ENCODE measurements around the gene ADAM12.

ADAM12 gene

DNA sequence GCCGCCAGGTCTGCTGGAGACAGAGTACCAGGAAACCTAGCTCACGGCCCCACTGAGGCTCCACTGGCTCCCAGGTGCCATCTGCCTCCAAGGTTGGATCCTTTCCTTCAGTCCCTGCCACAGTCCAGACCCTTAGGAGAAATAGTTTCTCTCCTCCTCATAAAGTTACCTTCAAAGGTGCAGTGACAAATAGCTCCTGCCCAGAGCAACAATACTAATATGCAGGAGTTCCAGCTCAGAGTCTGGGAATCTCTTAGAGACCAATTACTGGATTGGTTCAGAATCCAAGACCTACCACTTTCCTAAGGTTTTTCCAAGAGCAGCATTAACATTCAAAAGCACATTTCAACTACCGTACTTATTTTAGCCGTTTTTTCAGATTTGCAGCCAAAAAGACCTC lies 41.0 kb upstream of the ADAM12 start:
- no peak for TF ChIP-seq SUZ12 (IDR thresholded peaks at IDR 0.05; ENCODE audit: extremely low read depth, insufficient read depth, insufficient read length)
- TF ChIP-seq ZNF274 (IDR thresholded peaks at IDR 0.05; ENCODE audit: low read depth, low read length): no peak
- TF ChIP-seq YY1 (IDR thresholded peaks at IDR 0.05; ENCODE audit: insufficient read depth, insufficient read length): no peak
- no peak for DNase-seq (ENCODE audit: low read depth, low spot score)
- Histone ChIP-seq H3K9me3 (ENCODE audit: insufficient read depth, low read length) (peaks cover 6% of the 10 kb centered on the region; the same call in 1 of the 2 replicates), H3K36me3 (ENCODE audit: insufficient read depth, insufficient read length, low read length) (no peaks in the 10 kb centered on the region), H3K4me3 (ENCODE audit: insufficient read length, low read depth) (no peak overlapping the region), H3K4me1 (ENCODE audit: insufficient read depth, insufficient read length) (no peaks in the 10 kb centered on the region), H3K27me3 (ENCODE audit: insufficient read depth, insufficient read length) (no peaks in the 10 kb centered on the region), H3K9ac (ENCODE audit: insufficient read length, low read depth) (no peak overlapping the region)

DNA sequence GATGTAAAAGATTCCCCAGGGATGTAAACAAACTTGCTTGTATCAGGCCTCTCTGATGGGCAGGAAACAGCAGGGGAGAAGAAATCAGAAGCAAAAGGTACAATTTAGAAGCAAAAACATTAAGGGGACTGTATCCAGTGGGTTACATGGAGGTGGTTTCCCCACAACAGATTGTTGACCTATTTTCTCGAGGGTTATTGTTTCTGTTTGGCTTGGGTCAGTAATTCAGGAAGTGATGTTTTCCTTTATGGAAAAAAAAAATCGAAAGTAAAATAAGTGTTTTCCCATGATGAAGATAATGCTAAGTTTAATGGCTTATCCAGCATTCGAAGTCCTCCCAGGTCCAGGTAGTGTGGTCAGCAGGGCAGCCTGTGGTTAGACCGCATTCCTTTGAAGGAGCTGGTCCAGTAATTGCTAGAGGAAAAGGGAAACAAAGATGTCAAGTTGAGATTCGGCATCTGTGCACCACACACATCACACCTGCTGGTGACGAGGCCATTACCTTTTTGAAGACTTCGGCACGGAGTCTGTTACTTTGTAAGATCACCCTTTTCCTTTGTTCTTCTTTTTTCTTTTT lies 37.3 kb upstream of the ADAM12 start:
- Histone ChIP-seq H3K9ac (ENCODE audit: insufficient read length, low read depth) (no peak overlapping the region), H3K36me3 (ENCODE audit: insufficient read depth, insufficient read length, low read length) (no peaks in the 10 kb centered on the region), H3K27me3 (ENCODE audit: insufficient read depth, insufficient read length) (no peaks in the 10 kb centered on the region), H3K4me1 (ENCODE audit: insufficient read depth, insufficient read length) (no peaks in the 10 kb centered on the region), H3K9me3 (ENCODE audit: insufficient read depth, low read length) (peaks cover 20% of the 10 kb centered on the region), H3K4me3 (ENCODE audit: insufficient read length, low read depth) (no peak overlapping the region)
- TF ChIP-seq ZNF274 (IDR thresholded peaks at IDR 0.05; ENCODE audit: low read depth, low read length) (no peak), YY1 (IDR thresholded peaks at IDR 0.05; ENCODE audit: insufficient read depth, insufficient read length) (no peak), SUZ12 (IDR thresholded peaks at IDR 0.05; ENCODE audit: extremely low read depth, insufficient read depth, insufficient read length) (no peak)
- no peak for DNase-seq (ENCODE audit: low read depth, low spot score)

DNA sequence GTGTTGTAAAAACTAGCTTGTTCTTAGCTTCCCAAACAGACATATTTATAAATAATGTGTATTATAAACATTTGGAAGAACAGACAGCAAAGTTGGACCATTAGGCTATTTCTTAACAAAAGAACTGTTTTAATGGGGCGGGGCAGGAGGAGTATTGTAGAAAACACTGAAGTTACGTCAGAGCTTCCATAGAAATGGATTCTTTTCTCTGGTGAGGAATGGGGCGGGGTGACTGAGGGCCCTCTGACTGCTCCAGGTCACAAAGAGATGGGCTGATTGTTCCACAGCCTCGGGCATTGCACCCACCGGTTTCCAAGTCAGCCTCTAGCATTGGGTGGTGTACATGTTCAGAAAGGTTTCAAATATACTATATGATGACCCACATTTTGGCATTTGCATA lies 36.8 kb upstream of the ADAM12 start:
- H3K36me3 ChIP-seq (ENCODE audit: insufficient read depth, insufficient read length, low read length): no peaks in the 10 kb centered on the region
- H3K9me3 ChIP-seq (ENCODE audit: insufficient read depth, low read length): peaks cover 20% of the 10 kb centered on the region
- H3K27me3 ChIP-seq (ENCODE audit: insufficient read depth, insufficient read length): no peaks in the 10 kb centered on the region
- H3K9ac ChIP-seq (ENCODE audit: insufficient read length, low read depth): no peak overlapping the region
- no peak for DNase-seq (ENCODE audit: low read depth, low spot score)
- no peak overlapping the region for H3K4me3 ChIP-seq (ENCODE audit: insufficient read length, low read depth)
- no peaks in the 10 kb centered on the region for H3K4me1 ChIP-seq (ENCODE audit: insufficient read depth, insufficient read length)
- TF ChIP-seq YY1 (IDR thresholded peaks at IDR 0.05; ENCODE audit: insufficient read depth, insufficient read length) (no peak), ZNF274 (IDR thresholded peaks at IDR 0.05; ENCODE audit: low read depth, low read length) (no peak), SUZ12 (IDR thresholded peaks at IDR 0.05; ENCODE audit: extremely low read depth, insufficient read depth, insufficient read length) (no peak)

DNA sequence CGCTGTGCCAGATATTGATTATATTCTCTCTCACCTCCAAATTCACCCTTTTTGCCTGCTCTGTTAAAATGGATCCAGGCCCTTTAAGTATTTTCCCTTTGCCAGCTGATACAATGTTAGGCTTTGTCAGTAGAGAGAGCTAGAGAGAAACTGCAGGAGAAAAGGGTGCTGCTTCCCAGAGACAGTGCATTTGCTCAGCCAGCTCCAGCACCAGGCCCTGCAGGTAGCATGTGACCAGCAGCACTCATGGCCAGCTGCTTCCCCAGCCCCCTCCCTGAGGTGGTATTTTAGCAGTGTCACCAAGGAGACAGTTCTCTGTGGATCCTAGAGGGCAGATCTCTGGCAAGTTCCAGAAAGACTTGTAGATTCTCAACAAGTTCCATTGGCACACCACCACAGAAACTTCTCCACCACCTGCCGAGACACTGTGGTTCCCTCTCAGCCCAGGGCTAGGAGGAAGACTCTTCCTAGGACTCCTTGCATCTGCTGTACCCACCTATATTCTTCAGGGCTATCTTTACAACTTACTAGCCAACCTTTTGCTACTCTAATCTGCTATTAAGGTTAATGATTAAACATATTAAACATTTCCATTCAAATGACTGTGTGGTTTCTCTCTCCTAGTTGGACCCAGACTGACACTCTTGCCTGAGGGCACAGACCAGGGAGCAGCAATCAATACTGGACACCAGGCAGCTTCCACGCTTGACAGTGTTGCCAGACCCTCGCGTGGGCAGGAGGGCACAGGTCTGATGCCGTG lies 35.6 kb upstream of the ADAM12 start:
- TF ChIP-seq YY1 (IDR thresholded peaks at IDR 0.05; ENCODE audit: insufficient read depth, insufficient read length) (no peak), ZNF274 (IDR thresholded peaks at IDR 0.05; ENCODE audit: low read depth, low read length) (no peak), SUZ12 (IDR thresholded peaks at IDR 0.05; ENCODE audit: extremely low read depth, insufficient read depth, insufficient read length) (no peak)
- no peaks in the 10 kb centered on the region for H3K27me3 ChIP-seq (ENCODE audit: insufficient read depth, insufficient read length)
- DNase-seq (ENCODE audit: low read depth, low spot score): no peak
- H3K9ac ChIP-seq (ENCODE audit: insufficient read length, low read depth): no peak overlapping the region
- H3K9me3 ChIP-seq (ENCODE audit: insufficient read depth, low read length): peaks cover 20% of the 10 kb centered on the region
- H3K4me3 ChIP-seq (ENCODE audit: insufficient read length, low read depth): no peak overlapping the region
- H3K36me3 ChIP-seq (ENCODE audit: insufficient read depth, insufficient read length, low read length): no peaks in the 10 kb centered on the region
- H3K4me1 ChIP-seq (ENCODE audit: insufficient read depth, insufficient read length): no peaks in the 10 kb centered on the region

DNA sequence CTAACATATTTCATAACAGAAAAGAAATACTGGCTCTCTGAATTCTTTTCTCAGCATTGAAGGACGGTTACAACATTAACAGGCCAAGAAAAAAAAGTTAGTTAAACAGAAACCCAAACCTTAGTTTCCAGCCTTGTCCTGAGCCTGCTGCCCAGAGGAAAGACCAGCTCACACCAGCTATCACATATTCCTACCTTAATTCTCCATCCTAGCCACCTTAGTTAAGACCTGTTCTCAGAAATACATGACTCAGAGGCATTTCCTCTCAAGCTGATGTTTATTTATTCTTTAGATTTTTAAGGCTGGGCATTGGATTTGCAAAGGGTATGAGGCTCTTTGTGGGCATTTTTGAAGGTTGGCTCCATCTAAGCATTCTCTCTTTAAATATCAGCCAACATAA lies 34.3 kb upstream of the ADAM12 start:
- DNase-seq (ENCODE audit: low read depth, low spot score): no peak
- no peaks in the 10 kb centered on the region for H3K4me1 ChIP-seq (ENCODE audit: insufficient read depth, insufficient read length)
- H3K36me3 ChIP-seq (ENCODE audit: insufficient read depth, insufficient read length, low read length): no peaks in the 10 kb centered on the region
- no peak overlapping the region for H3K9ac ChIP-seq (ENCODE audit: insufficient read length, low read depth)
- no peak for TF ChIP-seq SUZ12 (IDR thresholded peaks at IDR 0.05; ENCODE audit: extremely low read depth, insufficient read depth, insufficient read length)
- peaks cover 20% of the 10 kb centered on the region for H3K9me3 ChIP-seq (ENCODE audit: insufficient read depth, low read length)
- H3K4me3 ChIP-seq (ENCODE audit: insufficient read length, low read depth): no peak overlapping the region
- no peaks in the 10 kb centered on the region for H3K27me3 ChIP-seq (ENCODE audit: insufficient read depth, insufficient read length)

DNA sequence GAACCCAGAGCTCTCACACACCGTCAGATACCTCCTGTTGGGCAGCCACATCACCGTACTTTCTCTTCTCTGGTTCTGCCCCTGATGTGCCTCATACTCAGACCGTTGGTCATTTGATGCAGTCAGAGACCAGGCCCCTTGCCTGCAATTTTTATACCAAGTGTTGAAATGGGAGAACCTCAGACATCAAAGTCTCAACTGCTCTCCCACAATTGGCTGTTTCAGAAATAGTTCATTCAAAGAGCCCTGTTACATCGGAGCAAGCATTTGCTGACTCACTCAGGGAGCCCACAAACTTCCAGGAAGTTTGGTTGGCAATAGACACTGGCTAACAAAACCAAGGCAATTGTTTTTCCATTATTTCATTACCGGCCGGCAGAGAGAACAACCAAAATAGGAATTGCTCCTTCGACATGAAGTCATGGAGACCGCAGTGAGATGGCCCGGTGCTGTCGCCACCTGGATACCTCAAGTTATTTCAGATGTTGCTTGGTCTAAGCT lies 33.5 kb upstream of the ADAM12 start:
- H3K27me3 ChIP-seq (ENCODE audit: insufficient read depth, insufficient read length): no peaks in the 10 kb centered on the region
- H3K4me1 ChIP-seq (ENCODE audit: insufficient read depth, insufficient read length): no peaks in the 10 kb centered on the region
- H3K9ac ChIP-seq (ENCODE audit: insufficient read length, low read depth): no peak overlapping the region
- peaks cover 20% of the 10 kb centered on the region for H3K9me3 ChIP-seq (ENCODE audit: insufficient read depth, low read length)
- TF ChIP-seq YY1 (IDR thresholded peaks at IDR 0.05; ENCODE audit: insufficient read depth, insufficient read length): no peak
- DNase-seq (ENCODE audit: low read depth, low spot score): no peak
- no peak overlapping the region for H3K4me3 ChIP-seq (ENCODE audit: insufficient read length, low read depth)
- no peaks in the 10 kb centered on the region for H3K36me3 ChIP-seq (ENCODE audit: insufficient read depth, insufficient read length, low read length)

DNA sequence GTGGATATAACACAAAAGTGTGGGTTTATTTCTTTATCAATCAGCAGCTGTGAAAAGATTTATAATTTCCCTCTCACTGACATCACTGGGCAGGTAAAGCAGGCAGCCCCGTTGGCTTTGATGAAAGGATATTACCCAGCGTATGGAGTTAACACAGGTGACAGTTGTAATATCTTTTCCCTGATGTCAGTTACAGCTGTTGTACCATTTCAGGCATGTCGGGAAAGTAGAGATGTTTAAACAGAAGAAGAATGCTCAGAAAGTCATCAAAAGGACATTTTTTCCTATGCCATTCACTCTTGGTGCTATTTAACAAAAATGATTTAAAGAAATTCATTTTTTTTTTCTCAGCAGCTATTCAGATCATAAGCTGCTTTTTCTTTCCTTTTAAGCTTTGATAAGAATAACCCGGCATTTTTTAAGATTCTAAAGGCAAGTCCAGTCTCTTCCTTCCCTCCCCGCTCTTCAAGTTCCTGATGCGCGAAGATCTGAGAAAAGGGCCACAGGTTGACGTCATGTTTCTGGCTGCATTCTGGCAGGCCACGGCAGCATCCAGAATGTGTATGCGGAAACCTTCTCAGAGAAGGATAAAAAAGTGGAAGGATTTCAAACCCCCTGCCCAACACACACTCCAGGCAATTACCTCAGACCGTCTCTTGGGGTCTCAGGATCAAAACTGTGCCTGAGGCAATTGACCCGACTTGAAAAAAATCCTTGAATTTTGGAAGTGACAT lies 32.5 kb upstream of the ADAM12 start:
- H3K4me1 ChIP-seq (ENCODE audit: insufficient read depth, insufficient read length): no peaks in the 10 kb centered on the region
- TF ChIP-seq ZNF274 (IDR thresholded peaks at IDR 0.05; ENCODE audit: low read depth, low read length) (no peak), YY1 (IDR thresholded peaks at IDR 0.05; ENCODE audit: insufficient read depth, insufficient read length) (no peak), SUZ12 (IDR thresholded peaks at IDR 0.05; ENCODE audit: extremely low read depth, insufficient read depth, insufficient read length) (no peak)
- peaks cover 20% of the 10 kb centered on the region for H3K9me3 ChIP-seq (ENCODE audit: insufficient read depth, low read length)
- no peak for DNase-seq (ENCODE audit: low read depth, low spot score)
- no peaks in the 10 kb centered on the region for H3K36me3 ChIP-seq (ENCODE audit: insufficient read depth, insufficient read length, low read length)
- H3K4me3 ChIP-seq (ENCODE audit: insufficient read length, low read depth): no peak overlapping the region
- no peak overlapping the region for H3K9ac ChIP-seq (ENCODE audit: insufficient read length, low read depth)
- H3K27me3 ChIP-seq (ENCODE audit: insufficient read depth, insufficient read length): no peaks in the 10 kb centered on the region

Data from NT2/D1 (cell line).